ENCODE measurements around the gene SYTL3.

DNA sequence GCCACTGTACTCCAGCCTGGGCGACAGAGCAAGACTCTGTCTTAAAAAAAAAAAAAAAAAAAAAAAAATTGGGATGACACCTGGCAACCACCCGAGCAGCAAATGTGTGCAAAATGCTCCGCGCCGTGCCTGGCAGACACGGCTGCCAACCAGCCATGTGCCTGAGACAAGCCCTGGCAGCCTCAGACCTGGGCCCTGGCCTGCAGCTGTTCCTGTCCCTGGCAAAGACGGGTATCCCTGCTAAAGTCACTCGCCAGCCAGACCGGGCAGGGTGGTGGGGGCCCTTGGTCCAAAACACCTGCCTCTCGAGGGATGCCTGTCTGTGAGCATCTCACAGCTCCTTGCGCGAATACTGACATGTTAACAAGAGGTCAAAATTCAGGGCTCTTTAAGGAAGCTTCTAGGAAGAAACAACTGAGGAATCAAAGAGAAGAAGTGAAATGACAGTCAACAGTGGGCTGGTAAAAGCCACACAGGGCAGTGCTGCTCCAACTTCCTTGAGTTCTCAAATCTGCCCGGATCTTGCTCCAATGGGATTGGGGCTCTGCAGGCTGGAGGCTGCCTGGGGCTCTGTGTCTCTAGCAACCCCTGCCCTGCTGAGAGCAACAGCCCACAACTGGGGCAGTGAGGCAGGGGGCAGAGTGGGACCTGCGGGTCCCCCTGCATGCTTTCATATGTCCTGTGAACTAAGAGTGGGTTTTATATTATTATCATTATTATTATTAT, 53.4 kb downstream of the SYTL3 start:
- TF ChIP-seq, protein P1, sequence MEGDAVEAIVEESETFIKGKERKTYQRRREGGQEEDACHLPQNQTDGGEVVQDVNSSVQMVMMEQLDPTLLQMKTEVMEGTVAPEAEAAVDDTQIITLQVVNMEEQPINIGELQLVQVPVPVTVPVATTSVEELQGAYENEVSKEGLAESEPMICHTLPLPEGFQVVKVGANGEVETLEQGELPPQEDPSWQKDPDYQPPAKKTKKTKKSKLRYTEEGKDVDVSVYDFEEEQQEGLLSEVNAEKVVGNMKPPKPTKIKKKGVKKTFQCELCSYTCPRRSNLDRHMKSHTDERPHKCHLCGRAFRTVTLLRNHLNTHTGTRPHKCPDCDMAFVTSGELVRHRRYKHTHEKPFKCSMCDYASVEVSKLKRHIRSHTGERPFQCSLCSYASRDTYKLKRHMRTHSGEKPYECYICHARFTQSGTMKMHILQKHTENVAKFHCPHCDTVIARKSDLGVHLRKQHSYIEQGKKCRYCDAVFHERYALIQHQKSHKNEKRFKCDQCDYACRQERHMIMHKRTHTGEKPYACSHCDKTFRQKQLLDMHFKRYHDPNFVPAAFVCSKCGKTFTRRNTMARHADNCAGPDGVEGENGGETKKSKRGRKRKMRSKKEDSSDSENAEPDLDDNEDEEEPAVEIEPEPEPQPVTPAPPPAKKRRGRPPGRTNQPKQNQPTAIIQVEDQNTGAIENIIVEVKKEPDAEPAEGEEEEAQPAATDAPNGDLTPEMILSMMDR (IDR thresholded peaks at IDR 0.05; ENCODE audit: borderline replicate concordance, extremely low read depth, low read length, poor library complexity, severe bottlenecking): no peak
- no peak for TF ChIP-seq EZH2 (IDR thresholded peaks at IDR 0.05; ENCODE audit: borderline replicate concordance, low read depth, low read length, severe bottlenecking)
